HCEC 1CT (cell line): ENCODE measurements around the gene PNLIPRP2.

Experiments used
- DNase-seq: peaks from one replicate; pipeline ENCODE4 v3.0.0-alpha.2; 2017

PNLIPRP2 gene

DNA sequence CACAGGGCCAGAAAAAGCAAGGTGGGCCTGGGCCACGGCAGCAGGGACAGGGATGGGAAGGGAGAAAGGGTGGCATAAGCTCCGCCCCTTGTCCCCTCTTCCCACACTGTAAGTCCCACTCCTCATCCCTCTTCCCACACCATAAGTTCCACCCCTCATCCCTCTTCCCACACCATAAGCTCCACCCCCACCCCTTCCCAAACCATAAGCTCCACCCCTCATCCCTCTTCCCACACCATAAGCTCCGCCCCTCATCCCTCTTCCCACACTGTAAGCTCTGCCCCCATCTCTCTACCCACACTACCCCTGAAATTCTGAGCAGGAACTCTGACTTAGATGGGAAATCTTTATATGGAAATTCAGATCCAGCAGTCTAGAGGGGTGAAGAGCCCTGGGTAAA lies 65.9 kb downstream of the PNLIPRP2 start:
- DNase-seq: no peak

GRCh38 chr10:116687633-116688032 lies 66.9 kb downstream of the PNLIPRP2 start:
- DNase-seq: no peak

- peak; percentile 43 for DNase-seq
These were observed 67.5 kb downstream of the PNLIPRP2 start for GRCh38 chr10:116688241-116688711.

DNA sequence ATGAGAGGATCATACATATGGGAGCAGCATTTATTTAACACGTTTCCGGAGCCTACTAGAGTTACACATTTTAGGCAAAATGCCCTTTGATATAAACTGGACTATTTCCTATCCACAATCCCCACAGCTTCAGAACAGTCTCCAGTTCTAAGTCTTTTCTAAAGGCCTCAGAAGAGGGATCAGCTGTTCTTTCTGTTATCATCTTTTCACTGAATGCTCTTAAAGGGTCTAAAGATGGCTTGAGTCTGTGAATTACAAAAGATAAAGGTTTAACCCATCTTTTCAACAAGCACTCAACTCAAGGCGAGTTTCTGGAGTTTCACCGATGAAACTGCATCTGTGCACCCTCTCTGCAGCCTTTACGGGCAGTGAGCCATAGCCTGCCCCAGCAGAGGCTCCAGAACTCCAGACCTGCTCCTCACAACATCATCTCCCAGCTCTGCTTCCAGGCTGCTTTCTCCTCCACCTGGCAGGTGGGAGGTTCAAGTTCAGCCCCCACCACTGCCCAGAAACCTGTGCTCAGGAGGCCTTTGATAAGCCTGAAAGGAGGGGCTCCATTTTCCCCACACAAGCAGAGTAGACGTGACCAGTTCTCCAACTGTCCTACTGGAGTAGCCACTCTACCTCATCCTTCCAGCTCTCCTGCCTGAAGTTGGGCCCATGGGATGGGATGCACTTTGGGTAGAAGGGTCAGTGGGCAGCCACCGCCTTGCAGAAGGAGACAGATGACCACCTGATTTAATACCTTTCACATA lies 68.2 kb downstream of the PNLIPRP2 start:
- DNase-seq: no peak

- DNase-seq: no peak
These were observed 69.0 kb downstream of the PNLIPRP2 start for GRCh38 chr10:116689744-116690143.

- DNase-seq: no peak
These were observed 69.9 kb downstream of the PNLIPRP2 start for GRCh38 chr10:116690356-116691322.

DNA sequence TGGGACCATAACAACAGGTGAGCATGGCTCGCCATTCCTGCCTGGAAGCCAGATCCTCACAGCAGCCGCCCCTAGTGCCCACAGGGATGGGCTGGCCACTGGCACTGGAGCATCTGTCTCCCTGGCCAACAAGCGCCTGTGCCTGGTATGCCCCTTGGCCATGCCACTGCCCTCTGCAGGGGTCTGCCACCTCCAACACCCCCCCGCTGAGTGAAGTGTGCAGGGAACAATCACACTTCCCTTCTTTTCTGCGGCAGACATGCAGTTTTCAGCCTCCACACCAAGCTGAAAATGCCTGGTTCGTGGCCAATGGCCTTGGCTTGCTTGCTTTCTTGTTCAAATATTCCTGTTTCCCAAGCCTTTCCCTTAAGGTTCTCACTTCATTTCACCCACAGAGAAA lies 70.9 kb downstream of the PNLIPRP2 start:
- no peak for DNase-seq

GRCh38 chr10:116692225-116692624 lies 71.5 kb downstream of the PNLIPRP2 start:
- DNase-seq: no peak

DNA sequence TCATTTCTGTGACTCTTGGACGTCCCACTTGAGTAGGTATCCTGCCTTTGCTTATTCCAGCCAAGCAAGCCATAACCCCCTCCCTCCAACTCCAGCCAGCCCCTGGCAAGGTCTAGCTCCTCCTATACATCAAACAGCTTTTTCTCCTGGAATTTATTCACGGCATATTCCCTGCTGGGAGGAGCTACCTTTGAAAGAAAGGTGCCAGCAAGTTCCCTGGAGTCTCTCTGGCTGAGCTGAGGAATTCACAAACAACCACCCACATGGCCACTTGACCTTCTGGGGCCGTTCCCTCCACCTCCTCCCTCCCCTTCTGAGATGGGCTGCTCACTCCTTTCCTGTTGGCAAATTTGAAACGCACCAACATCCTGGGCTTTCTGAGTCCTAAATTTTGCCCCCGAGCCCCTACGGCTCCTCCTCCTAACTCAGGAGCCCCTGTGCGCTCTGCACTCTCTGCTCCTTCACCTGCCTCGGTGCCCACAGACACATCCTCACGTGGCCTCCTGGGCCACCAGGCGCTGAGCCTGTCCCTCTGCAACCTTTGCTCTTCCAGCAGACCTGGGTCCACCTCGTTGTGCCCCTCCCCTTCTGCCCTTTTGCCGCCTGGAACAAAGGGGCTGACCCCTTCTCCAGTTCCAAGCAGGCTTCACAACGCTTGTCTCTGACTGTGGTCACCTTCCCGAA lies 73.6 kb downstream of the PNLIPRP2 start:
- no peak for DNase-seq
